Inflammatory macrophage treated with lipopolysaccharide for 1 hour (primary cell): ENCODE measurements around the gene AMER3.
"Not testable (repeated sequence)": the region's sequence is repeated elsewhere in the genome, so short reads cannot be mapped to it uniquely, and the experiment has no call there.

Experiments used
- DNase-seq, 2 donors: peaks; one replicate each; pipeline ENCODE4 v3.0.0-alpha.2; 2020 to 2022

The AMER3 gene

GRCh38 chr2:130755256-130756052, at the start of gene AMER3:
AMER3 (plus strand) TSS chr2:130755540; CDS start chr2:130762073, 6,533 bp downstream.
- no peak for DNase-seq

GRCh38 chr2:130714795-130715194, 40.5 kb upstream of the AMER3 start:
- not testable (repeated sequence) for DNase-seq

DNA sequence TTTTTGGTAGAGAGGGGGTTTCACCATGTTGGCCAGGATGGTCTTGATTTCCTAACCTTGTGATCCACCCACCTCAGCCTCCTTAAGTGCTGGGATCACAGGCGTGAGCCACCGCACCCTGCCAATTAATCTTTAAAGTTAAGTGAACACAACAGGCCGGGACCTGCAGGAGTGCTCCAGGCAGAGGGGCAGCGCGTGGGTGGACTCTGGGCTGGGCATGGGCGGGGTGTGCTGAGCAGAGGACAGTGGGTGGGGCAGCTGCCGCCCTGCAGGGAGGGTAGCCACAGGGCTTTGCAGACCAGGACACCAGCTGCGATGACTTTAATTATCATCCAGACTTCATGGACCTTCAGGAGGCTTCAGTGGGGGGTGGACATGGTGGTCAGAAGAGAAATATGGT, 35.3 kb upstream of the AMER3 start:
- DNase-seq: no peak

DNA sequence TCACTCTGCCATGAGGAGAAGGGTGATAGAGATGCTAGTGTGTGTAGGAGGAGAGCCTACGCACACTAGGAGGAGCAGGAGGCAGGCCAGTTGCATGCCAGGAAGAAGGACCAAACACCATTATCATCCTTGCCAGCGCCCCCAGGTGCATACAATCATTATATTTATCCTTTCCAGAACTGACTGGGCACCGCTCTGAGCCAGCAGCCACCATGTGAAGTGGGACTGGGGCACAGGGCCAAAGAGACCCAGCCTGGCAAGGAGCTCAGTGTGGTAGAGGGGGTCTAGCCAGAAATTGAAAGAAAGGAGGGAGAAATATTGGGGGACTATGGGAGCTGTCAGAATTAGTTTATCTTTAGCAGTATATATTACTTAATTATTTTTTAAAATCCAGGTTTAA, 34.8 kb upstream of the AMER3 start:
- DNase-seq: no peak

GRCh38 chr2:130724455-130724854, 30.9 kb upstream of the AMER3 start:
- DNase-seq: no peak

GRCh38 chr2:130726614-130727180, 28.6 kb upstream of the AMER3 start:
- no peak for DNase-seq

GRCh38 chr2:130727286-130727924, 27.9 kb upstream of the AMER3 start:
- peak; percentile 44 to 66 for DNase-seq

DNA sequence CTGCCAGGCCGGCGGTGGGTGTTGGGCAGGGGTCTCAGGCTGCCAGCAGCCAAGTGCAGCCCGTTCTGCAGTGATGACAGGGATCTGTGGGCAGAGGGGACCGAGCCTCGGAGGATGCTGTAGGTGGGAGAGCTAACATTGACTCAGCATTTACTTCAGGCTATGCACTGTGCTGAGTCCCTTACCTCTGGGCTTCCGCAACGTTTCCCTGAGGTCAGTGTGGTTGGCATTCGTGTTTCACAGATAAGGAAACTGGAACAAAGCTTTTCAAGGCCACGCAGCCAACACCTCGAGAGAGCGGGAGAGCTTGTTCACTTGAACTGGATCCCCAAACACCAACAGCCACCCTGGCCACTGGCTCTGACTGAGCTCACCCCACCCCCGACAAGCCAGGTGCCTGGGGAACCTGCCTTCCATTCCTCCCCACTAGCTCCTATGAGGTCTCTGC, 27.3 kb upstream of the AMER3 start:
- no peak for DNase-seq

- DNase-seq: no peak
These were observed 26.6 kb upstream of the AMER3 start, which contains the start of gene GPR148 for GRCh38 chr2:130728549-130729316. GPR148 (plus strand) TSS chr2:130729070; CDS start chr2:130729152, 82 bp downstream.

DNA sequence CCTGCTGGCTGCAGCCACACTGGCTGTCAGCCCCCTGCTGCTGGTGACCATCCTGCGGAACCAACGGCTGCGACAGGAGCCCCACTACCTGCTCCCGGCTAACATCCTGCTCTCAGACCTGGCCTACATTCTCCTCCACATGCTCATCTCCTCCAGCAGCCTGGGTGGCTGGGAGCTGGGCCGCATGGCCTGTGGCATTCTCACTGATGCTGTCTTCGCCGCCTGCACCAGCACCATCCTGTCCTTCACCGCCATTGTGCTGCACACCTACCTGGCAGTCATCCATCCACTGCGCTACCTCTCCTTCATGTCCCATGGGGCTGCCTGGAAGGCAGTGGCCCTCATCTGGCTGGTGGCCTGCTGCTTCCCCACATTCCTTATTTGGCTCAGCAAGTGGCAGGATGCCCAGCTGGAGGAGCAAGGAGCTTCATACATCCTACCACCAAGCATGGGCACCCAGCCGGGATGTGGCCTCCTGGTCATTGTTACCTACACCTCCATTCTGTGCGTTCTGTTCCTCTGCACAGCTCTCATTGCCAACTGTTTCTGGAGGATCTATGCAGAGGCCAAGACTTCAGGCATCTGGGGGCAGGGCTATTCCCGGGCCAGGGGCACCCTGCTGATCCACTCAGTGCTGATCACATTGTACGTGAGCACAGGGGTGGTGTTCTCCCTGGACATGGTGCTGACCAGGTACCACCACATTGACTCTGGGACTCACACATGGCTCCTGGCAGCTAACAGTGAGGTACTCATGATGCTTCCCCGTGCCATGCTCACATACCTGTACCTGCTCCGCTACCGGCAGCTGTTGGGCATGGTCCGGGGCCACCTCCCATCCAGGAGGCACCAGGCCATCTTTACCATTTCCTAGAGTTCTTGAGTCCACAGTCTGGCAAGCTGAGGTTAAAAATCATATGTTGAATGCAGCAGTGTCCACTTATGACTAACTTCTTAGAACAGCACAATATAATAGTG, 25.7 kb upstream of the AMER3 start:
- no peak for DNase-seq

DNA sequence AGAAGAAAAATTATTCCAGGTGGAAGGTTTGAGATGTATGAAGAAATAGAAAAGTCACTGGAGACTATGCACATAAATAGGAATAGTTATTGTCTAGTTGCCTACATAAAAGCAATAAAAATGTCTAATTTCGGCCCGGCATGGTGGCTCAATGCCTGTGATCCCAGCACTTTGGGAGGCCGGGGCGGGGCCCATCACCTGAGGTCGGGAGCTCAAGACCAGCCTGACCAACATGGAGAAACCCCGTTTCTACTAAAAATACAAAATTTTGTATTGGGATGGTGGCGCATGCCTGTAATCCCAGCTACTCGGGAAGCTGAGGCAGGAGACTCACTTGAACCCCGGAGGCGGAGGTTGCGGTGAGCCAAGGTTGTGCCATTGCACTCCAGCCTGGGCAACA, 23.1 kb upstream of the AMER3 start:
- DNase-seq: not testable (repeated sequence)

GRCh38 chr2:130735200-130735599, 20.1 kb upstream of the AMER3 start:
- no peak for DNase-seq

DNA sequence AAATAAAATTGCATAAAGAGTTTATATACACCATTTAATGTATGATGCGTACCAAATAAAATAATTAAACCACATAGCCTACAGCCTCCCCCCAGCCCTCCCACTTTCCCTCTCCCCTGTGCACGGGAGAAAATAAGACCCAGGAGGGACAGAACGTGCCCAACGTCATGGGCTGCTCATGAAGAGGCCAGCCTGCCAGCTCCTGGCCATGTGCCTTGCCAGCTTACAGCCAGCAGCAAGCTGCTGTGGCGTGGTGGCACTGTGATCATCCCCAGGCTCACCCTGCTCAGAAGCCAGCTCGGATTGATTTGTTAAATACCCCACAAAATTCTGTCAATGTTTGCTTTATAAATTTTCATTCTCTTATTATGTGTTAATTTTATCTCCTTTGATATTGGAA, 18.9 kb upstream of the AMER3 start:
- DNase-seq: no peak

DNA sequence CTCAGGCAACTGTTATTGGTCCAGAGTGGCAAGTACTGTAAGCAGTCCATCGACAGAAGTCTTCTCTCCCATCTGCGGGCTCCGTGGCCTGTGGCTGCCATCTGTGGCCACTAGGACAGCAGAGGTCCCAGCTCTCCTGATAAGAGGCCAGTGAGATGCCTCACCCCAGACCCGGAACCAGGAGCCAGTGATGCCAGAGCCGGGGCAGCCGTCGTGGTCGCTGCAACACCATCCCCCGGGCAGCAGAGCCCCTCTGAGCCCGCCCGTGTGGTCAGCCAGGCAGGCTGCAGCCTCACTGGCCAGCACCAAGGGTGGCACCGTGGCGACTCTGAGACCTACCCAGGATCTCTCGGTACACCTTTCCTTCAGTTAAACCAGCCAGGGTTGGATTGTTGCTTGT, 17.7 kb upstream of the AMER3 start:
- DNase-seq: no peak

GRCh38 chr2:130740671-130741070, 14.7 kb upstream of the AMER3 start:
- DNase-seq: no peak

DNA sequence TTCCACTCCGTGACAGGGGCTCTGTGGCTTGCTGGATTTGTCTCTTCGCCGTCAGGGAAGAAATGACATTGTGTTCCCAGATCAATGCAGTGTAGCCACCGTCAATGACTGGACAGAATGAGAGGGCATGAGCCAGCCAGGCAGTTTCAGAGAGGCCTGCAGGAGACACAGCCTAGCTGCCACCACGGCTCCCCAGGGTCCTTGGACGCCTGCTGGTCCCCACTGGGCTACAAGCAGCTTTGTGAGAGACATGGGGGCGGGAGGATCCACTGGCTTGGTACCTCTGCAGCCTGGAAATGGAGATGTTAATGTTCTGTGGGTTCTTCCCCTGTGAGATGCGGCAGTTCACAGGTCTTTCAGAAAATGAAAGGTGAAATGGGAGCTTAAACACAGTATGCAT, 12.1 kb upstream of the AMER3 start:
- DNase-seq: no peak

DNA sequence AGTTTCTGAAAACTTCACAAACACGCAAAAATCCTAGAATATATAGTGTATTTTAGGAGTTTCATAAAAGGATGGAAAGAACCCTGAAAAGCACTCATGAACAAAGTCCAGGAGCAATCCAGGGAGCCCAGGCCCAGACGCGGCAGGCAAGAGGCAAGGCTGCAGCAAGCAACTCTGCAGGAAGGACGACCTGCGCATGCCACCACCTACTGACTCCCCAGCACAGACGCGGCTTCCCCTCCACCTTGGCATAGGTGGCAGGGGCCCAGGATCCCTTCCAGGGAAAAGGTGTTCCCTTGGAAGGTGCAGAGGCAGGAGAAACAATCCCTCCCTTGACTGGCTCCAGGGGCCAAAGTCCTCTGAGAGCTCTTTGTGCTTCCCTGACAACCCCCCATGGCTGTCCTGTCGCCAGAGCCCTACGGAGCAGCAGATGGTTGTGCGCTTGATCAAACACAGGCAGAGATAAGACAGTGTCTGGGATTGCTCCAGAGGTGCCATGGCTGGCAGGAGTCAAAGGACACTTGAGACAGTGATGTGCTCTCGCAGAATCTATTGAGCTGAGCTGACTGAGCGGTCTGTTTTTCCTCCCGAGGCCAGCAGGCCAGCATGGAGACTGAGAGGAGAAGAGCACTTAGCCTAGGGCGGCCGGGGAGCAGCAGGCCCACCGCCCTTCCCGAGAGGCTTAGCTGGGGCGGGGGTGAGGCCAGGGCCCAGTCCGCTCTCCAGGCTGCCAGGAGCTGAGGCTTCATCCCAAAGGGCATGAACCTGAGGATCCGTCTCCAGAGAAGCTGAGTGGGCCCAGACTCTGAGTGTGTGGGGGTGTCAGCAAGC, 10.8 kb upstream of the AMER3 start:
- no peak for DNase-seq

DNA sequence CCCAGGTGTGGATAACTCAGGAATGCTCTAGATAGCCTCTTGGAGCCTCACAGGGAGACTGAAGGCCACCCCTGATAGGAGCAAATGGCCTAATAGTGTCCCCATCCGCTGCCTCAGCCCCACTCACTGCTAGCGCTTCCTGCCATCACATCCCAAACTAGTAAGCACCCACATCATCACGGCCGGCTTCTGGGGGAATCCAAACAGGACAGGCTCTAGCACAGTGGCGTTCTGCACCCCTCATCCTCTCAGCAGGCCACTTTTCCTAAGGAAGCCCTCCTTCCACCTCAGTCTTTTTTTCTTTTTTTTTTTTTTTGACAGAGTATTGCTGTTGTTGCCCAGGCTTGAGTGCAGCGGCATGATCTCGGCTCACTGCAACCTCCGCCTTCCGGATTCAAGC, 6.3 kb upstream of the AMER3 start:
- DNase-seq: no peak

DNA sequence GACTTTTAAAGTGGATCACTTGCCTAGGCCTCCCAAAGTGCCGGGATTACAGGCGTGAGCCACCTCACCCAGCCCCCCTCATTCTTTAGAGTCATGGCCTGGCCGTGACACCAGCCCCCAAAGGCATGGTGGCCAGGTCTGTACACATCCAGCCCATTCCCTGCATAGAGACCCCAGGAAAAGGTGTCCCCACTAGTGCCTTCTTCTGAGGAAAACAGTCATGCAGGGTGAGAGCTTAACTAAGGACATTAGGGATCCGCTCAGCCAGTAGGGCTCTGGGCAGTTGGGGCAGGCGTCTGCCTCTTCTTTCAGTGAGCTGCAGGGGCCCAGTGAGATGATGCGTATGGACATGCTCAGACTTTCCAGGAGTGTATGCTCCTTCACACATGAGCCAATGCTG, 5.7 kb upstream of the AMER3 start:
- no peak for DNase-seq

GRCh38 chr2:130754811-130755210, 529 bp upstream of the AMER3 start:
- no peak for DNase-seq
